Measurements from ENCODE around the gene CHST11. TPM values are rescaled to one million over a fixed set of nuclear protein-coding genes. Genes with fewer than 3 reads are reported as not detected.

The CHST11 gene
- total and polyA plus RNA-seq, 10 of the 15 experiments (the other 5 are each of a cell fraction or from before 2014, with no cell fraction given), result 1.9 to 38.1 (median 17.2) TPM

DNA sequence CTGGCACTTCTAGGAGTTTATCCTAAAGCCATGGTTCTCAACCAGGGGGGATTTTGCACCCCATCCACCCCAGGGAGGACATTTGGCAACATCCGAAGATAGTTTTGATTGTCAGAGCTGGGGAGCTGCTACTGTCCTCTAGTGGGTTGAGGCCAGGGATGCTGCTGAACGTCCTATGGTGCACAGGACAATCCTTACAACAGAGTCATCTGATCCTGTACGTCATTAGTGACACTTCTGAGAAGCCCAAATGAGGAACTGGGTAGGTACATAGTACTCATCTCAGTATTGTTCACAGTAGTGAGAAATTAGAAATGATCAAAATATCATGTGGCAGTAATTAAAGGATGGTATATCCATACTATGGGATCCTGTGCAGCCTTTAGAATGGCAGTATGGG lies 185.1 kb downstream of the CHST11 start (continued):
- TF ChIP-seq, protein P1, sequence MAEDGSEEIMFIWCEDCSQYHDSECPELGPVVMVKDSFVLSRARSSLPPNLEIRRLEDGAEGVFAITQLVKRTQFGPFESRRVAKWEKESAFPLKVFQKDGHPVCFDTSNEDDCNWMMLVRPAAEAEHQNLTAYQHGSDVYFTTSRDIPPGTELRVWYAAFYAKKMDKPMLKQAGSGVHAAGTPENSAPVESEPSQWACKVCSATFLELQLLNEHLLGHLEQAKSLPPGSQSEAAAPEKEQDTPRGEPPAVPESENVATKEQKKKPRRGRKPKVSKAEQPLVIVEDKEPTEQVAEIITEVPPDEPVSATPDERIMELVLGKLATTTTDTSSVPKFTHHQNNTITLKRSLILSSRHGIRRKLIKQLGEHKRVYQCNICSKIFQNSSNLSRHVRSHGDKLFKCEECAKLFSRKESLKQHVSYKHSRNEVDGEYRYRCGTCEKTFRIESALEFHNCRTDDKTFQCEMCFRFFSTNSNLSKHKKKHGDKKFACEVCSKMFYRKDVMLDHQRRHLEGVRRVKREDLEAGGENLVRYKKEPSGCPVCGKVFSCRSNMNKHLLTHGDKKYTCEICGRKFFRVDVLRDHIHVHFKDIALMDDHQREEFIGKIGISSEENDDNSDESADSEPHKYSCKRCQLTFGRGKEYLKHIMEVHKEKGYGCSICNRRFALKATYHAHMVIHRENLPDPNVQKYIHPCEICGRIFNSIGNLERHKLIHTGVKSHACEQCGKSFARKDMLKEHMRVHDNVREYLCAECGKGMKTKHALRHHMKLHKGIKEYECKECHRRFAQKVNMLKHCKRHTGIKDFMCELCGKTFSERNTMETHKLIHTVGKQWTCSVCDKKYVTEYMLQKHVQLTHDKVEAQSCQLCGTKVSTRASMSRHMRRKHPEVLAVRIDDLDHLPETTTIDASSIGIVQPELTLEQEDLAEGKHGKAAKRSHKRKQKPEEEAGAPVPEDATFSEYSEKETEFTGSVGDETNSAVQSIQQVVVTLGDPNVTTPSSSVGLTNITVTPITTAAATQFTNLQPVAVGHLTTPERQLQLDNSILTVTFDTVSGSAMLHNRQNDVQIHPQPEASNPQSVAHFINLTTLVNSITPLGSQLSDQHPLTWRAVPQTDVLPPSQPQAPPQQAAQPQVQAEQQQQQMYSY (CRISPR knock-in tag; IDR thresholded peaks at IDR 0.05), result no peak
- TF ChIP-seq BHLHE40 (IDR thresholded peaks at IDR 0.05; ENCODE audit: borderline replicate concordance in 1 of 2, low read depth in 2 of 2, low read length in 1 of 2) (peak in 1 of 2 experiments; percentile 67; a peak in 2 of 4 replicates), NR2C1 (IDR thresholded peaks at IDR 0.05) (no peak), ETV6 (conservative IDR thresholded peaks at IDR 0.05 in 1 of 2, IDR thresholded peaks at IDR 0.05 in 1 of 2; ENCODE audit: borderline replicate concordance in 1 of 2, low read depth in 1 of 2) (peak in 1 of 2 experiments; percentile 68; a peak in 1 of 4 replicates), NFYA (IDR thresholded peaks at IDR 0.05; ENCODE audit: borderline replicate concordance, low read depth, low read length) (no peak), HDGF (IDR thresholded peaks at IDR 0.05) (no peak), GABPA (IDR thresholded peaks at IDR 0.05; ENCODE audit: low read depth) (no peak), RELA (IDR thresholded peaks at IDR 0.05; ENCODE audit: borderline replicate concordance, partially characterized antibody) (no peak), NFIC (IDR thresholded peaks at IDR 0.05; ENCODE audit: low read depth, low read length) (peak; percentile 82), KDM1A (IDR thresholded peaks at IDR 0.05; ENCODE audit: borderline replicate concordance) (no peak), SRF (IDR thresholded peaks at IDR 0.05; ENCODE audit: low read depth in 2 of 2, low read length in 2 of 2) (peak in 1 of 2 experiments; percentile 56; a peak in 1 of 4 replicates)
- TF ChIP-seq, protein P2, sequence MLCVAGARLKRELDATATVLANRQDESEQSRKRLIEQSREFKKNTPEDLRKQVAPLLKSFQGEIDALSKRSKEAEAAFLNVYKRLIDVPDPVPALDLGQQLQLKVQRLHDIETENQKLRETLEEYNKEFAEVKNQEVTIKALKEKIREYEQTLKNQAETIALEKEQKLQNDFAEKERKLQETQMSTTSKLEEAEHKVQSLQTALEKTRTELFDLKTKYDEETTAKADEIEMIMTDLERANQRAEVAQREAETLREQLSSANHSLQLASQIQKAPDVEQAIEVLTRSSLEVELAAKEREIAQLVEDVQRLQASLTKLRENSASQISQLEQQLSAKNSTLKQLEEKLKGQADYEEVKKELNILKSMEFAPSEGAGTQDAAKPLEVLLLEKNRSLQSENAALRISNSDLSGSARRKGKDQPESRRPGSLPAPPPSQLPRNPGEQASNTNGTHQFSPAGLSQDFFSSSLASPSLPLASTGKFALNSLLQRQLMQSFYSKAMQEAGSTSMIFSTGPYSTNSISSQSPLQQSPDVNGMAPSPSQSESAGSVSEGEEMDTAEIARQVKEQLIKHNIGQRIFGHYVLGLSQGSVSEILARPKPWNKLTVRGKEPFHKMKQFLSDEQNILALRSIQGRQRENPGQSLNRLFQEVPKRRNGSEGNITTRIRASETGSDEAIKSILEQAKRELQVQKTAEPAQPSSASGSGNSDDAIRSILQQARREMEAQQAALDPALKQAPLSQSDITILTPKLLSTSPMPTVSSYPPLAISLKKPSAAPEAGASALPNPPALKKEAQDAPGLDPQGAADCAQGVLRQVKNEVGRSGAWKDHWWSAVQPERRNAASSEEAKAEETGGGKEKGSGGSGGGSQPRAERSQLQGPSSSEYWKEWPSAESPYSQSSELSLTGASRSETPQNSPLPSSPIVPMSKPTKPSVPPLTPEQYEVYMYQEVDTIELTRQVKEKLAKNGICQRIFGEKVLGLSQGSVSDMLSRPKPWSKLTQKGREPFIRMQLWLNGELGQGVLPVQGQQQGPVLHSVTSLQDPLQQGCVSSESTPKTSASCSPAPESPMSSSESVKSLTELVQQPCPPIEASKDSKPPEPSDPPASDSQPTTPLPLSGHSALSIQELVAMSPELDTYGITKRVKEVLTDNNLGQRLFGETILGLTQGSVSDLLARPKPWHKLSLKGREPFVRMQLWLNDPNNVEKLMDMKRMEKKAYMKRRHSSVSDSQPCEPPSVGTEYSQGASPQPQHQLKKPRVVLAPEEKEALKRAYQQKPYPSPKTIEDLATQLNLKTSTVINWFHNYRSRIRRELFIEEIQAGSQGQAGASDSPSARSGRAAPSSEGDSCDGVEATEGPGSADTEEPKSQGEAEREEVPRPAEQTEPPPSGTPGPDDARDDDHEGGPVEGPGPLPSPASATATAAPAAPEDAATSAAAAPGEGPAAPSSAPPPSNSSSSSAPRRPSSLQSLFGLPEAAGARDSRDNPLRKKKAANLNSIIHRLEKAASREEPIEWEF (IDR thresholded peaks at IDR 0.05; ENCODE audit: insufficient replicate concordance, low read depth, low read length), result no peak
- TF ChIP-seq, protein P3, sequence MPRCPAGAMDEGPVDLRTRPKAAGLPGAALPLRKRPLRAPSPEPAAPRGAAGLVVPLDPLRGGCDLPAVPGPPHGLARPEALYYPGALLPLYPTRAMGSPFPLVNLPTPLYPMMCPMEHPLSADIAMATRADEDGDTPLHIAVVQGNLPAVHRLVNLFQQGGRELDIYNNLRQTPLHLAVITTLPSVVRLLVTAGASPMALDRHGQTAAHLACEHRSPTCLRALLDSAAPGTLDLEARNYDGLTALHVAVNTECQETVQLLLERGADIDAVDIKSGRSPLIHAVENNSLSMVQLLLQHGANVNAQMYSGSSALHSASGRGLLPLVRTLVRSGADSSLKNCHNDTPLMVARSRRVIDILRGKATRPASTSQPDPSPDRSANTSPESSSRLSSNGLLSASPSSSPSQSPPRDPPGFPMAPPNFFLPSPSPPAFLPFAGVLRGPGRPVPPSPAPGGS (IDR thresholded peaks at IDR 0.05; ENCODE audit: borderline replicate concordance, insufficient read depth, low read depth, low read length, poor library complexity, severe bottlenecking), result no peak
- TF ChIP-seq, protein P4, sequence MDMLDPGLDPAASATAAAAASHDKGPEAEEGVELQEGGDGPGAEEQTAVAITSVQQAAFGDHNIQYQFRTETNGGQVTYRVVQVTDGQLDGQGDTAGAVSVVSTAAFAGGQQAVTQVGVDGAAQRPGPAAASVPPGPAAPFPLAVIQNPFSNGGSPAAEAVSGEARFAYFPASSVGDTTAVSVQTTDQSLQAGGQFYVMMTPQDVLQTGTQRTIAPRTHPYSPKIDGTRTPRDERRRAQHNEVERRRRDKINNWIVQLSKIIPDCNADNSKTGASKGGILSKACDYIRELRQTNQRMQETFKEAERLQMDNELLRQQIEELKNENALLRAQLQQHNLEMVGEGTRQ (IDR thresholded peaks at IDR 0.05; ENCODE audit: borderline replicate concordance, low read depth, low read length), result no peak; the same call in 1 of the 2 replicates
- TF ChIP-seq, protein P5, sequence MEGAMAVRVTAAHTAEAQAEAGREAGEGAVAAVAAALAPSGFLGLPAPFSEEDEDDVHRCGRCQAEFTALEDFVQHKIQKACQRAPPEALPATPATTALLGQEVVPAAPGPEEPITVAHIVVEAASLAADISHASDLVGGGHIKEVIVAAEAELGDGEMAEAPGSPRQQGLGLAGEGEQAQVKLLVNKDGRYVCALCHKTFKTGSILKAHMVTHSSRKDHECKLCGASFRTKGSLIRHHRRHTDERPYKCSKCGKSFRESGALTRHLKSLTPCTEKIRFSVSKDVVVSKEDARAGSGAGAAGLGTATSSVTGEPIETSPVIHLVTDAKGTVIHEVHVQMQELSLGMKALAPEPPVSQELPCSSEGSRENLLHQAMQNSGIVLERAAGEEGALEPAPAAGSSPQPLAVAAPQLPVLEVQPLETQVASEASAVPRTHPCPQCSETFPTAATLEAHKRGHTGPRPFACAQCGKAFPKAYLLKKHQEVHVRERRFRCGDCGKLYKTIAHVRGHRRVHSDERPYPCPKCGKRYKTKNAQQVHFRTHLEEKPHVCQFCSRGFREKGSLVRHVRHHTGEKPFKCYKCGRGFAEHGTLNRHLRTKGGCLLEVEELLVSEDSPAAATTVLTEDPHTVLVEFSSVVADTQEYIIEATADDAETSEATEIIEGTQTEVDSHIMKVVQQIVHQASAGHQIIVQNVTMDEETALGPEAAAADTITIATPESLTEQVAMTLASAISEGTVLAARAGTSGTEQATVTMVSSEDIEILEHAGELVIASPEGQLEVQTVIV (IDR thresholded peaks at IDR 0.05; ENCODE audit: borderline replicate concordance, partially characterized antibody), result no peak
